B cell (primary cell): Measurements from ENCODE around the gene BNIP5. TPM values are rescaled to one million over a fixed set of nuclear protein-coding genes. Genes with fewer than 3 reads are reported as not detected.

ENCODE experiments used
- ATAC-seq: fragments of 200-7000 bp; cut with Tn5 transposase; one replicate; pipeline ENCODE4 v1.10.0; 2021; ENCODE audit warnings: low read depth, mild to moderate bottlenecking, moderate number of reproducible peaks, moderate library complexity
- CTCF ChIA-PET: fragments of 350-600 bp; sonication (Branson Sonifier 250); formaldehyde crosslinking; loops from one replicate; lab custom pipeline; 2021; ENCODE audit warnings: antibody characterized with exemption, inconsistent platforms; lab: Charles Lee
- POLR2A ChIA-PET: fragments of 350-600 bp; sonication (Branson Sonifier 250); formaldehyde crosslinking; loops from one replicate; lab custom pipeline; 2021; ENCODE audit warnings: antibody characterized with exemption; lab: Charles Lee
- DNase-seq: peaks from one replicate; pipeline ENCODE4 v3.0.0; 2013
- H2AFZ ChIP-seq: 2 replicates; pipeline ENCODE4 v1.6.1; 2012; ENCODE audit warnings: mild to moderate bottlenecking, low read depth, low read length; ENCODE audit not compliant: insufficient read depth, poor library complexity, severe bottlenecking
- H3K27ac ChIP-seq, 2 donors: 1 replicate in 1 of 2; 2 replicates in 1 of 2; pipeline ENCODE4 v1.5.1; 2012 to 2013; ENCODE audit warnings: low read length in 2 of 2, mild to moderate bottlenecking in 2 of 2, moderate library complexity in 1 of 2
- H3K27me3 ChIP-seq, 4 experiments: fragments of 200-600 bp in 1 of 4; sonication (generic) in 1 of 4; replicated peaks in 1 of 4; 1 replicate in 2 of 4; 2 replicates in 2 of 4; pipeline versions ENCODE4 v1.6.1 to v1.7.0; 2013 to 2016; ENCODE audit warnings: low read length in 3 of 4, mild to moderate bottlenecking in 2 of 4, mixed read lengths in 1 of 4, moderate library complexity in 1 of 4; ENCODE audit not compliant: insufficient read depth in 4 of 4, control insufficient read depth in 3 of 4; ENCODE audit errors: control extremely low read depth in 1 of 4
- H3K36me3 ChIP-seq, 2 experiments: replicated peaks in 1 of 2; 1 replicate in 1 of 2; 2 replicates in 1 of 2; pipeline versions ENCODE4 v1.6.1 to v1.7.1; 2013; ENCODE audit warnings: low read length in 1 of 2; ENCODE audit not compliant: insufficient read depth in 2 of 2, control insufficient read depth in 1 of 2; ENCODE audit errors: control extremely low read depth in 1 of 2, extremely low read depth in 1 of 2
- H3K4me1 ChIP-seq, 2 donors: fragments of 200-600 bp in 1 of 2; sonication (generic) in 1 of 2; 1 replicate in 1 of 2; 2 replicates in 1 of 2; pipeline versions ENCODE4 v1.5.1 to v1.6.1; 2013 to 2017; ENCODE audit warnings: low read length in 2 of 2; ENCODE audit not compliant: control insufficient read depth in 2 of 2, insufficient read depth in 2 of 2
- H3K4me2 ChIP-seq: replicated peaks from 2 replicates; pipeline ENCODE3; 2012; ENCODE audit warnings: mild to moderate bottlenecking, low read depth, low read length; ENCODE audit not compliant: poor library complexity, severe bottlenecking
- H3K4me3 ChIP-seq, 5 experiments: fragments of 200-600 bp in 1 of 5; sonication (generic) in 1 of 5; 1 replicate in 3 of 5; 2 replicates in 2 of 5; pipeline versions ENCODE4 v1.5.1 to v1.7.0; 2011 to 2016; ENCODE audit warnings: low read length in 4 of 5, mild to moderate bottlenecking in 4 of 5, low read depth in 2 of 5, control low read depth in 1 of 5, moderate library complexity in 1 of 5; ENCODE audit not compliant: insufficient read depth in 1 of 5; ENCODE audit errors: control extremely low read depth in 1 of 5, extremely low read depth in 1 of 5
- H3K79me2 ChIP-seq: fragments of 200-600 bp; sonication (generic); one replicate; pipeline ENCODE4 v1.6.0; 2016; ENCODE audit warnings: low read length; ENCODE audit not compliant: control insufficient read depth, insufficient read depth
- H3K9ac ChIP-seq: fragments of 200-600 bp; sonication (generic); 2 replicates; pipeline ENCODE4 v1.6.1; 2017; ENCODE audit warnings: mild to moderate bottlenecking, low read length, moderate library complexity
- H3K9me3 ChIP-seq, 3 donors: one replicate each; pipeline versions ENCODE4 v1.6.1 to v1.7.1; 2013; ENCODE audit warnings: low read length in 2 of 3; ENCODE audit not compliant: control insufficient read depth in 2 of 3, insufficient read depth in 1 of 3; ENCODE audit errors: control extremely low read depth in 1 of 3
- H4K20me1 ChIP-seq: 2 replicates; pipeline ENCODE4 v1.6.0; 2012; ENCODE audit warnings: mild to moderate bottlenecking, low read length; ENCODE audit not compliant: insufficient read depth, control insufficient read depth, poor library complexity, severe bottlenecking
- H3K27ac Mint-ChIP-seq: one replicate; pipeline ENCODE4 v1.8.0; 2021; ENCODE audit warnings: mixed read lengths
- H3K27me3 Mint-ChIP-seq: one replicate; pipeline ENCODE4 v1.8.0; 2021; ENCODE audit warnings: mixed read lengths
- H3K4me1 Mint-ChIP-seq: one replicate; pipeline ENCODE4 v1.8.0; 2021; ENCODE audit warnings: mixed read lengths
- H3K4me3 Mint-ChIP-seq: one replicate; pipeline ENCODE4 v1.8.0; 2021; ENCODE audit warnings: mixed read lengths
- H3K9me3 Mint-ChIP-seq: one replicate; pipeline ENCODE4 v1.8.0; 2022; ENCODE audit warnings: mixed read lengths; ENCODE audit not compliant: insufficient read depth
- EZH2 ChIP-seq: IDR thresholded peaks from 2 replicates; pipeline ENCODE4 v1.6.1; 2012; ENCODE audit warnings: borderline replicate concordance, low read depth, mild to moderate bottlenecking, moderate library complexity, low read length; ENCODE audit not compliant: insufficient read depth, poor library complexity, severe bottlenecking
- WGBS: methylation state at CpG from one replicate; pipeline ENCODE4 v1.1.5; 2013; ENCODE audit warnings: missing lambda C conversion rate; ENCODE audit not compliant: insufficient coverage; 5-methylcytosine and 5-hydroxymethylcytosine counted together
- intact Hi-C: fragments of 100-400 bp; cut with micrococcal nuclease; formaldehyde crosslinking; loops from one replicate; pipeline ENCODE4 v1.10.0; 2022
- polyA plus RNA-seq: library from polyadenylated mRNA; depleted of rRNA; stranded (reverse); fragments of >200 nt; gene quantifications from 2 replicates; pipeline ENCODE4 v1.2.3, GENCODE V29; 2012
- total RNA-seq, 2 donors: library from RNA; stranded (reverse); fragments of 120-200 nt in 1 of 2; gene quantifications; 1 replicate in 1 of 2; 2 replicates in 1 of 2; pipeline versions ENCODE4 v1.2.3 to v1.2.4, GENCODE V29; 2013 to 2022
- TF ChIP-seq, protein P1 (sequence below): fragments of 200-600 bp; IDR thresholded peaks from one replicate; pipeline ENCODE4 v1.8.0; 2022; ENCODE audit warnings: antibody characterized with exemption, mild to moderate bottlenecking

BNIP5 gene
- total and polyA plus RNA-seq, 2 donors (not counting 1 experiment from before 2014, with no cell fraction given), result 0.06 to 0.10 TPM

DNA sequence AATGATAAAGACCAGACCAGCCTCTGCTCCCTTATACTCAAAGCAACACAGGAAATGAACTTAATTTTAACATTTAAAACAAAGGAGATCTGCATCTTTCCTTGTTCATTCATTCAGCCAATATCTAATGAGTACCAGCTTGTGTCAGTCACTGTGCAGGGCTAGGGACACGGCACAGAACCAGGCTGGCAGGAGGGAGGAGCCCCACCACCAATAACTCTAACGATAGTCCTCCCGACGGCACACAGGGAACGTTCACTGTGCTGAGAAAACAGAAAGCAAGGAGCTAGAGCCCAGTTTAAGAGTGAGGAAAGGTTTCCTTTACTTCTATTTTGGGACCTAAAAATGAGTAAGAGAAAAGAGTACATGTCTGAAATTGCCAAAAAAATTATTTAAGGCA lies 40.9 kb upstream of the BNIP5 start:
- ChIA-PET POLR2A (no interaction called here), CTCF (no interaction called here)
- intact Hi-C loops, result no loop called here
- Mint-ChIP-seq H3K27me3 (peaks cover 4% of the 10 kb centered on the region), H3K27ac (no peak overlapping the region), H3K9me3 (no peaks in the 10 kb centered on the region), H3K4me1 (peaks cover 8% of the 10 kb centered on the region), H3K4me3 (no peak overlapping the region)
- WGBS, result 80% methylated on average over 1 of the region's 5 CpGs
- Histone ChIP-seq H3K4me1 (peaks cover 0 to 6% of the 10 kb centered on the region in 2 donors), H3K4me2 (no peak overlapping the region), H4K20me1 (no peaks in the 10 kb centered on the region), H3K9me3 (no peaks in the 10 kb centered on the region), H3K9ac (no peak overlapping the region), H3K4me3 (no peak overlapping the region), H2AFZ (no peak overlapping the region), H3K27me3 (no peaks in the 10 kb centered on the region), H3K79me2 (no peaks in the 10 kb centered on the region), H3K27ac (no peak overlapping the region), H3K36me3 (no peaks in the 10 kb centered on the region)
- no peak for DNase-seq
- TF ChIP-seq, protein P1, sequence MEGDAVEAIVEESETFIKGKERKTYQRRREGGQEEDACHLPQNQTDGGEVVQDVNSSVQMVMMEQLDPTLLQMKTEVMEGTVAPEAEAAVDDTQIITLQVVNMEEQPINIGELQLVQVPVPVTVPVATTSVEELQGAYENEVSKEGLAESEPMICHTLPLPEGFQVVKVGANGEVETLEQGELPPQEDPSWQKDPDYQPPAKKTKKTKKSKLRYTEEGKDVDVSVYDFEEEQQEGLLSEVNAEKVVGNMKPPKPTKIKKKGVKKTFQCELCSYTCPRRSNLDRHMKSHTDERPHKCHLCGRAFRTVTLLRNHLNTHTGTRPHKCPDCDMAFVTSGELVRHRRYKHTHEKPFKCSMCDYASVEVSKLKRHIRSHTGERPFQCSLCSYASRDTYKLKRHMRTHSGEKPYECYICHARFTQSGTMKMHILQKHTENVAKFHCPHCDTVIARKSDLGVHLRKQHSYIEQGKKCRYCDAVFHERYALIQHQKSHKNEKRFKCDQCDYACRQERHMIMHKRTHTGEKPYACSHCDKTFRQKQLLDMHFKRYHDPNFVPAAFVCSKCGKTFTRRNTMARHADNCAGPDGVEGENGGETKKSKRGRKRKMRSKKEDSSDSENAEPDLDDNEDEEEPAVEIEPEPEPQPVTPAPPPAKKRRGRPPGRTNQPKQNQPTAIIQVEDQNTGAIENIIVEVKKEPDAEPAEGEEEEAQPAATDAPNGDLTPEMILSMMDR, result no peak
- TF ChIP-seq EZH2, result no peak
- no peak for ATAC-seq

DNA sequence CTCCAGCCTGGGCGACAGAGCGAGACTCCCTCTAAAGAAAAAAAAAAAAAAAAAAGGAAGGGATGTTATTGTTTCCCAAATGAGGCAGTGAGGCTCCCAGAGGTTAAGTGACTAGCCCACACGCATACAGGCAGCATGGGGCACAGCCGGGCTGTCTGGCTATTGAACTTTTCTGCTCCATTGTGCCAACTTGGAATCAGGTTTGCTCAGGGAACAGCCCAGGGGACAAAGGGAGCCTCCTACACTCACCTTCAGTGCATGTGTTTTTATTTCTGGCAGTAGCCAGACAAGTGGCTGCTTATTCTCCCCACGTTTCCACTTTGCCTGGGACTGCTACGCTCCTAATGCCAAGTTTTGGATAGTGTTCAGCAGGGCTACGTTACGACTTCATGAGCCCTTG lies 40.1 kb upstream of the BNIP5 start:
- no peaks in the 10 kb centered on the region for H4K20me1 ChIP-seq
- peaks cover 8% of the 10 kb centered on the region for H3K4me1 Mint-ChIP-seq
- TF ChIP-seq, protein P1, result no peak
- no peak for TF ChIP-seq EZH2
- H3K9ac ChIP-seq, result no peak overlapping the region
- intact Hi-C loops, result no loop called here
- no peak for DNase-seq
- ChIA-PET CTCF (no interaction called here), POLR2A (no interaction called here)
- no peak for ATAC-seq
- H3K27me3 ChIP-seq, result no peaks in the 10 kb centered on the region
- H3K9me3 Mint-ChIP-seq, result no peaks in the 10 kb centered on the region
- no peak overlapping the region for H3K27ac Mint-ChIP-seq
- no peak overlapping the region for H3K4me3 Mint-ChIP-seq
- no peak overlapping the region for H3K4me2 ChIP-seq
- WGBS, result 95% methylated on average over 8 of the region's 8 CpGs
- peaks cover 0 to 3% of the 10 kb centered on the region in 2 donors for H3K4me1 ChIP-seq
- H3K9me3 ChIP-seq, result no peaks in the 10 kb centered on the region
- no peak overlapping the region for H3K4me3 ChIP-seq
- H3K27ac ChIP-seq, result no peak overlapping the region
- no peaks in the 10 kb centered on the region for H3K36me3 ChIP-seq
- peaks cover 8% of the 10 kb centered on the region for H3K27me3 Mint-ChIP-seq
- no peak overlapping the region for H2AFZ ChIP-seq
- H3K79me2 ChIP-seq, result no peaks in the 10 kb centered on the region
